Fibroblast of lung (primary cell): Measurements from ENCODE around the gene ZNF423.

Source experiments
- EZH2 ChIP-seq: IDR thresholded peaks from 2 replicates; pipeline ENCODE4 v1.5.1; 2012; ENCODE audit warnings: low read length, control low read depth, mild to moderate bottlenecking; ENCODE audit errors: missing control alignments
- TF ChIP-seq, protein P1 (sequence below), 2 donors: IDR thresholded peaks in 1 of 2; conservative IDR thresholded peaks in 1 of 2; 1 replicate in 1 of 2; 2 replicates in 1 of 2; pipeline ENCODE4 v1.5.1; 2011 to 2012; ENCODE audit warnings: low read length in 2 of 2, control low read depth in 1 of 2, inconsistent platforms in 1 of 2, low read depth in 1 of 2, mild to moderate bottlenecking in 1 of 2

DNA sequence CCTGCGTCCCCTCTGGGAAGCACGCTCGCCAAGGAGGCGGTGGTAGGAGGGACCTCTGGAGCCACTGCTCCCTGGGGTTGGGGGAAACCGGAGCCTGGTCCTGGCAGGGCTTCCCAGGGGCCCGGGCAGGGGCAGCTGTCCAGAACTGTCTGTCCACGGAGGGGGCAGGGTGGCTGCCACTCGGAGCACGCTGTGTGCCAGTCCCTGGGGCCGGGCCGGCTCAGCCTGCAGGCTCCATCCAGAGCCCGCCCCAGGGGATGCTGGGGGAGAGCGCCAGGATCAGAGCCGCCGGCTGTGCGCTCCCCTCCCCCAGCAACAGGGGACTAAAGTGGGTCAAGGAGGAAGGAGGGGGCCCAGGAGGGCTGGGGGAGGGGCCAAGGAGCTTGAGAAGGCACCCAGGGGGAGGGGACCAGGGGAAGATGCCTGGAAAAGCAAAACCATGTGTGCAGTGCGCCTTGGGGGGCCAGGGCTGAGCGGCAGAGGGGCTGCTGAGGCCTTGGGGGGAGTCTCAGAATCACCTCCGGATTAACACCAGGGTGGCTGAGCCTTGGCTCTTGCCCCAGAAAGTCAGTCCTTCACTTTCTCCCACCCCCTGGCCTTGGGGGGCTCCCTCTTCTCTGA lies 21.3 kb downstream of the ZNF423 start:
- TF ChIP-seq, protein P1, sequence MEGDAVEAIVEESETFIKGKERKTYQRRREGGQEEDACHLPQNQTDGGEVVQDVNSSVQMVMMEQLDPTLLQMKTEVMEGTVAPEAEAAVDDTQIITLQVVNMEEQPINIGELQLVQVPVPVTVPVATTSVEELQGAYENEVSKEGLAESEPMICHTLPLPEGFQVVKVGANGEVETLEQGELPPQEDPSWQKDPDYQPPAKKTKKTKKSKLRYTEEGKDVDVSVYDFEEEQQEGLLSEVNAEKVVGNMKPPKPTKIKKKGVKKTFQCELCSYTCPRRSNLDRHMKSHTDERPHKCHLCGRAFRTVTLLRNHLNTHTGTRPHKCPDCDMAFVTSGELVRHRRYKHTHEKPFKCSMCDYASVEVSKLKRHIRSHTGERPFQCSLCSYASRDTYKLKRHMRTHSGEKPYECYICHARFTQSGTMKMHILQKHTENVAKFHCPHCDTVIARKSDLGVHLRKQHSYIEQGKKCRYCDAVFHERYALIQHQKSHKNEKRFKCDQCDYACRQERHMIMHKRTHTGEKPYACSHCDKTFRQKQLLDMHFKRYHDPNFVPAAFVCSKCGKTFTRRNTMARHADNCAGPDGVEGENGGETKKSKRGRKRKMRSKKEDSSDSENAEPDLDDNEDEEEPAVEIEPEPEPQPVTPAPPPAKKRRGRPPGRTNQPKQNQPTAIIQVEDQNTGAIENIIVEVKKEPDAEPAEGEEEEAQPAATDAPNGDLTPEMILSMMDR (conservative IDR thresholded peaks at IDR 0.05 in 1 of 2, IDR thresholded peaks at IDR 0.05 in 1 of 2; ENCODE audit: low read depth in 1 of 2, low read length in 2 of 2), result no peak
- no peak for TF ChIP-seq EZH2
